Mucosa of gallbladder (tissue), 1 donor: Measurements from ENCODE around the gene LHX5. TPM values are rescaled to one million over a fixed set of nuclear protein-coding genes. Genes with fewer than 3 reads are reported as not detected.

Experiments
- DNase-seq: peaks from one replicate; pipeline ENCODE4 v3.0.0-alpha.2; 2020; ENCODE audit warnings: low spot score
- total RNA-seq: library from RNA; stranded (reverse); gene quantifications from one replicate; pipeline ENCODE4 v1.2.1, GENCODE V29; 2021
- donor health status: DM: no; HTN: no; CAD: no.

The LHX5 gene
- total RNA-seq, 1 donor from 2014 or later: not detected

GRCh38 chr12:113414519-113415038 lies 57.1 kb downstream of the LHX5 start:
- DNase-seq: no peak

DNA sequence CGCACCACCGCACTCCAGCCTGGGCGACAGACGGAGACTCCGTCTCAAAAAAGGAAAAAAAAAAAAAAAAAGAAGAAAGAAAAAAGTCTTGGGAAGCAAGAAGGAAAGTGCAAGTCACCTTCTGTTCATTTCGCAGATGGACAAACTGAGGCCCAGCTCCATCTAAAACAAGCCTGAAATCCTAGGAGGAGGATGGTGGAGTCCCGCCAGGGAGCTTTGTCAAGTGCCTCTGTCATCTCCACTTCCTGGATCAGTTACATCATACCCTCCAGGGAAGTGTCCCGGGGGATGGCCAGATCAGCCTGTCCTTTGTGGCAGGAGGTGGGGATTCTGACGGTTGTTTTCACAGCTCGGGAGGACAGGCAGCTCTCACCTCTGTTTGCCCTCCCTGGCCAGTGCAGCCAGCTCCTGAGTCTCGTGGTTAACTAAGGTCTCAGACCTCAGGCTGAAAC lies 58.2 kb downstream of the LHX5 start:
- no peak for DNase-seq

Other genes with a start within 250 kb of the LHX5 start
- gene SLC8B1, start 136.8 kb downstream of the LHX5 start, total RNA-seq: 36.6 TPM
- gene PLBD2, start 113.3 kb downstream of the LHX5 start, total RNA-seq: 39.5 TPM
- 1.6 TPM for gene SDS, start 68.0 kb downstream of the LHX5 start, total RNA-seq
- gene SDSL, start 49.5 kb downstream of the LHX5 start, total RNA-seq: 23.2 TPM